ENCODE data around the gene FBLN5. TPM values are rescaled to one million over a fixed set of nuclear protein-coding genes. Genes with fewer than 3 reads are reported as not detected.
A peak's percentile ranks its signal among the peaks of the same experiment; 100 is the strongest.

FBLN5 gene
- total RNA-seq, 4 donors from 2014 or later, result 79.7 to 161 (median 116) TPM

GRCh38 chr14:91843437-91843836, 104.1 kb downstream of the FBLN5 start:
- WGBS, result 86% methylated on average over 4 of the region's 4 CpGs
- DNase-seq (ENCODE audit: extremely low spot score), result no peak
- H3K4me3 ChIP-seq, result no peak overlapping the region
- H3K36me3 ChIP-seq, result no peaks in the 10 kb centered on the region
- intact Hi-C loops (cut with DNase I), result no loop called here
- no peaks in the 10 kb centered on the region for H3K4me1 ChIP-seq
- H3K27ac ChIP-seq (replicated peaks in 1 of 4), result no peak overlapping the region
- H3K27me3 ChIP-seq, result peaks cover 0 to 21% (median 0%) of the 10 kb centered on the region in 4 donors
- TF ChIP-seq POLR2AphosphoS5 (IDR thresholded peaks at IDR 0.05) (no peak), EP300 (IDR thresholded peaks at IDR 0.05) (no peak)
- TF ChIP-seq, protein P1, sequence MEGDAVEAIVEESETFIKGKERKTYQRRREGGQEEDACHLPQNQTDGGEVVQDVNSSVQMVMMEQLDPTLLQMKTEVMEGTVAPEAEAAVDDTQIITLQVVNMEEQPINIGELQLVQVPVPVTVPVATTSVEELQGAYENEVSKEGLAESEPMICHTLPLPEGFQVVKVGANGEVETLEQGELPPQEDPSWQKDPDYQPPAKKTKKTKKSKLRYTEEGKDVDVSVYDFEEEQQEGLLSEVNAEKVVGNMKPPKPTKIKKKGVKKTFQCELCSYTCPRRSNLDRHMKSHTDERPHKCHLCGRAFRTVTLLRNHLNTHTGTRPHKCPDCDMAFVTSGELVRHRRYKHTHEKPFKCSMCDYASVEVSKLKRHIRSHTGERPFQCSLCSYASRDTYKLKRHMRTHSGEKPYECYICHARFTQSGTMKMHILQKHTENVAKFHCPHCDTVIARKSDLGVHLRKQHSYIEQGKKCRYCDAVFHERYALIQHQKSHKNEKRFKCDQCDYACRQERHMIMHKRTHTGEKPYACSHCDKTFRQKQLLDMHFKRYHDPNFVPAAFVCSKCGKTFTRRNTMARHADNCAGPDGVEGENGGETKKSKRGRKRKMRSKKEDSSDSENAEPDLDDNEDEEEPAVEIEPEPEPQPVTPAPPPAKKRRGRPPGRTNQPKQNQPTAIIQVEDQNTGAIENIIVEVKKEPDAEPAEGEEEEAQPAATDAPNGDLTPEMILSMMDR (IDR thresholded peaks at IDR 0.05), result no peak
- H3K9me3 ChIP-seq, result no peaks in the 10 kb centered on the region

DNA sequence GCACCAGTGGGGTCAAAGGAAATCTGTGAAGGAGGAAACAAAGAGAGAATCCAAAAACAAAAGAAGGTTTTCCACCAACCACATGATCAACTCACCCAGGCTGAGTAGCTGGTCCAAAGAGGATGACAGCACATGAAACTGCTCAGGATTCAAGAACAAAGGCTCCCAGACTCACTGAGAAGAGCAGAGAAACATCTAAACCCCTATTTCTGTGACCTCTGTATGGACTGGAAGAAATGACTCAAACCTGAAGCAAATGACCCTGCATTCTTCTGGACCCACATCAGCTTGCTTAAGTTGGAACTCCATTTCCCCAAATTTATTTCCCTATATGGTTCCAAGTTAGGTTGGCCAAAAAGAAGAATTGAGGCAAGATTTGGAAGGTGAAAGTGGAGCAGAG, 106.4 kb downstream of the FBLN5 start:
- peaks cover 0 to 14% (median 12%) of the 10 kb centered on the region in 4 donors for H3K4me1 ChIP-seq
- H3K9me3 ChIP-seq, result no peaks in the 10 kb centered on the region
- H3K27me3 ChIP-seq, result peaks cover 0 to 43% (median 13%) of the 10 kb centered on the region in 4 donors
- TF ChIP-seq POLR2AphosphoS5 (IDR thresholded peaks at IDR 0.05), result no peak
- no peak for TF ChIP-seq EP300 (IDR thresholded peaks at IDR 0.05)
- TF ChIP-seq, protein P1 (IDR thresholded peaks at IDR 0.05), result no peak
- TF ChIP-seq POLR2A (IDR thresholded peaks at IDR 0.05; ENCODE audit: low read depth), result no peak
- no peaks in the 10 kb centered on the region for H3K36me3 ChIP-seq
- H3K27ac ChIP-seq (replicated peaks in 1 of 4), result no peak overlapping the region
- intact Hi-C loops (cut with DNase I), result no loop called here
- DNase-seq (ENCODE audit: extremely low spot score), result no peak
- H3K4me3 ChIP-seq, result no peak overlapping the region

DNA sequence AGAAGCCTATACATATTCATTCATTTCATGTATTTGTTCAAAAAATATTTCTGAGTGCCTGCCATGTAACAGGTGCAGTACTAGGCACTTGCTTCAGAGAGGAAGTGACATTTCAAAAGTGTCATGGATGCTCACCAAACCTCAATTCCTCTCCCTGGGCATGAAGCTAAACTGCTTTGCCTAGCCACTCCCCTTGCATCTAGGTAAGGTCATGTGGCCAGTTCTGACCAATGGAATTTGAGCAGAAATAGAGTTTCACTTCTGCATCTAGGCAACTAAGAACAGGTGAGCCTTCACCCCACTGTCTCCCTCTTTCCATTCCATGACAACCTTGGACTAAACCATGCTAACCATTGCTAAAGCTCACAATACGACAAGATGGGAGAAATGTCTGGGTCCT, 107.7 kb downstream of the FBLN5 start:
- no peaks in the 10 kb centered on the region for H3K9me3 ChIP-seq
- H3K27me3 ChIP-seq, result peaks cover 0 to 44% (median 17%) of the 10 kb centered on the region in 4 donors
- no peak for DNase-seq (ENCODE audit: extremely low spot score)
- no peaks in the 10 kb centered on the region for H3K36me3 ChIP-seq
- intact Hi-C loops (cut with DNase I), result loop anchor here (10.0 kb wide), 1 partner anchor 155 kb away; no protein-coding TSS in a partner anchor
- no peak overlapping the region for H3K4me3 ChIP-seq
- TF ChIP-seq POLR2AphosphoS5 (IDR thresholded peaks at IDR 0.05) (no peak), POLR2A (IDR thresholded peaks at IDR 0.05; ENCODE audit: low read depth) (no peak), EP300 (IDR thresholded peaks at IDR 0.05) (no peak)
- TF ChIP-seq, protein P1 (IDR thresholded peaks at IDR 0.05), result no peak
- H3K4me1 ChIP-seq, result peaks cover 0 to 17% (median 16%) of the 10 kb centered on the region in 4 donors
- WGBS, result 100% methylated on average over 1 of the region's 1 CpG
- no peak overlapping the region for H3K27ac ChIP-seq (replicated peaks in 1 of 4)

DNA sequence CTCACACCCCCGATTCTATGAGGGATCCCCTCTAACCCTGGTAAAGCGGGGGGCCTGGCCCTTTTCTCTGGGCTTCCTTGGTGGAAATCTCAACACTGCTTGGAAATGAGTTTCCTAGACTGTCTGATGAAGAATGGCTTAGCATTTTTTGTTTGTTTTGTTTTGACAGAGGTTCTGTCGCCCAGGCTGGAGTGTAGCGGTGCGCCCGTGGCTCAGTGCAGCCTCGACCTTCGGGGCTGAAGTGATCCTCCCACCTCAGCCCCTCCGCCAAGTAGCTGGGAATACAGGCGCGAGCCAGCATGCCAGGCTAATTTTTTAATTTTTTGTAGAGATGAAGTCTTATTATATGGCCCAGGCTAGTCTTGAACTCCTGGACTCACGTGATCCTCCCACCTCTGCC, 110.4 kb downstream of the FBLN5 start:
- peak overlapping the region; percentile 58 to 85 (median 62) for H3K4me3 ChIP-seq
- no peaks in the 10 kb centered on the region for H3K36me3 ChIP-seq
- DNase-seq (ENCODE audit: extremely low spot score), result no peak
- no peaks in the 10 kb centered on the region for H3K9me3 ChIP-seq
- TF ChIP-seq EP300 (IDR thresholded peaks at IDR 0.05) (no peak), POLR2AphosphoS5 (IDR thresholded peaks at IDR 0.05) (no peak), POLR2A (IDR thresholded peaks at IDR 0.05; ENCODE audit: low read depth) (no peak)
- TF ChIP-seq, protein P1 (IDR thresholded peaks at IDR 0.05), result no peak
- H3K4me1 ChIP-seq, result peaks cover 0 to 17% (median 16%) of the 10 kb centered on the region in 4 donors
- intact Hi-C loops (cut with DNase I), result loop anchor here (10.0 kb wide), 1 partner anchor 158 kb away; no protein-coding TSS in a partner anchor
- 66% methylated on average over 12 of the region's 12 CpGs for WGBS
- H3K27me3 ChIP-seq, result peaks cover 0 to 44% (median 17%) of the 10 kb centered on the region in 4 donors
- peak overlapping the region in 3 of 4 donors; percentile 77 to 83 (median 78) for H3K27ac ChIP-seq (replicated peaks in 1 of 4)
